ENCODE results near the gene RNF141.

The RNF141 gene

GRCh38 chr11:10496296-10496936 is 44.6 kb downstream of the RNF141 start:
- TF ChIP-seq, protein P1, sequence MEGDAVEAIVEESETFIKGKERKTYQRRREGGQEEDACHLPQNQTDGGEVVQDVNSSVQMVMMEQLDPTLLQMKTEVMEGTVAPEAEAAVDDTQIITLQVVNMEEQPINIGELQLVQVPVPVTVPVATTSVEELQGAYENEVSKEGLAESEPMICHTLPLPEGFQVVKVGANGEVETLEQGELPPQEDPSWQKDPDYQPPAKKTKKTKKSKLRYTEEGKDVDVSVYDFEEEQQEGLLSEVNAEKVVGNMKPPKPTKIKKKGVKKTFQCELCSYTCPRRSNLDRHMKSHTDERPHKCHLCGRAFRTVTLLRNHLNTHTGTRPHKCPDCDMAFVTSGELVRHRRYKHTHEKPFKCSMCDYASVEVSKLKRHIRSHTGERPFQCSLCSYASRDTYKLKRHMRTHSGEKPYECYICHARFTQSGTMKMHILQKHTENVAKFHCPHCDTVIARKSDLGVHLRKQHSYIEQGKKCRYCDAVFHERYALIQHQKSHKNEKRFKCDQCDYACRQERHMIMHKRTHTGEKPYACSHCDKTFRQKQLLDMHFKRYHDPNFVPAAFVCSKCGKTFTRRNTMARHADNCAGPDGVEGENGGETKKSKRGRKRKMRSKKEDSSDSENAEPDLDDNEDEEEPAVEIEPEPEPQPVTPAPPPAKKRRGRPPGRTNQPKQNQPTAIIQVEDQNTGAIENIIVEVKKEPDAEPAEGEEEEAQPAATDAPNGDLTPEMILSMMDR (conservative IDR thresholded peaks at IDR 0.05; ENCODE audit: low read depth, low read length) = no peak
- no peak overlapping the region for H3K4me3 ChIP-seq (ENCODE audit: low read length)
- no peak for DNase-seq (ENCODE audit: low read depth)

DNA sequence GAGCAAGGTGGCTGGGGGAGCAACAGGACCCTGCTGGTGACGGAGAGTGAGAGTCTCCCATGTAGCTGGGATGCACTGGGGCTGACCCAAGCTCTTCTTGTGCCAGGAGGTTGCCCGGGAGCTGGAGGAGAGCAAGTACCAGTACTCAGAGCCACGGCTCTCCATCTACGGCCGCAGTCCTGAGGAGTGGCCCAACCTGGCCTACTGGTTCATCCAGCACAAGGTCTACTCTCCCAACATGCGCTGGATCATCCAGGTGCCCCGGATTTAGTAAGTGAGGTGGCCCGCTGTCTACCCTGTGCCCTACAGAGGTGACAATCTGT is 45.6 kb downstream of the RNF141 start:
- H3K4me3 ChIP-seq (ENCODE audit: low read length) = no peak overlapping the region
- no peak for DNase-seq (ENCODE audit: low read depth)
- TF ChIP-seq, protein P1 (conservative IDR thresholded peaks at IDR 0.05; ENCODE audit: low read depth, low read length) = no peak

- DNase-seq (ENCODE audit: low read depth) = no peak
- H3K4me3 ChIP-seq (ENCODE audit: low read length) = no peak overlapping the region
- TF ChIP-seq, protein P1 (conservative IDR thresholded peaks at IDR 0.05; ENCODE audit: low read depth, low read length) = no peak
These were observed 46.1 kb downstream of the RNF141 start for GRCh38 chr11:10494636-10495463.

GRCh38 chr11:10493041-10493663 is 47.8 kb downstream of the RNF141 start:
- H3K4me3 ChIP-seq (ENCODE audit: low read length) = no peak overlapping the region

DNA sequence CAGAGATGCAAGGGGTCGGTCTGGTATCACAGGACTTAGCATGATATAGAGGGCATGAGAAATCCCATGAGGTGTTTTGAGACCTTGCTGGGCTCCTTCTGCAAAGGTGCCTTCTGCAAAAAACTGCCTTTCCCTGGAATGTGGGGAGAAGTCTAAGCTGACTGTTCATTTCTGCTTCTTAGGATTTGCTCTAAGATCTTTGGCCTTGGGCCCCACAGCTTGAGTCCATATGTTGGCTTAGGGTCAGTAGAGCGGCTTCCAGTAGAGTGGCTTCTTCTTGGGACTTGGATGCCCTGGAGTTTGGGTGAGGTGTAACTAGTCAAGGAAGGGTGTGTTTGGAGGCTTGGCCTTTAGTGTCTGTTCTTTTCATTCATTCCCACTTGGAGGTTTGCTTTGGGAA is 48.9 kb downstream of the RNF141 start:
- DNase-seq (ENCODE audit: low read depth) = no peak
- no peak overlapping the region for H3K4me3 ChIP-seq (ENCODE audit: low read length)
- TF ChIP-seq, protein P1 (conservative IDR thresholded peaks at IDR 0.05; ENCODE audit: low read depth, low read length) = no peak

More at GRCh38 chr11:10493041-10493663, 47.8 kb downstream of the RNF141 start:
- TF ChIP-seq, protein P1 (conservative IDR thresholded peaks at IDR 0.05; ENCODE audit: low read depth, low read length) = no peak
- no peak for DNase-seq (ENCODE audit: low read depth)

DNA sequence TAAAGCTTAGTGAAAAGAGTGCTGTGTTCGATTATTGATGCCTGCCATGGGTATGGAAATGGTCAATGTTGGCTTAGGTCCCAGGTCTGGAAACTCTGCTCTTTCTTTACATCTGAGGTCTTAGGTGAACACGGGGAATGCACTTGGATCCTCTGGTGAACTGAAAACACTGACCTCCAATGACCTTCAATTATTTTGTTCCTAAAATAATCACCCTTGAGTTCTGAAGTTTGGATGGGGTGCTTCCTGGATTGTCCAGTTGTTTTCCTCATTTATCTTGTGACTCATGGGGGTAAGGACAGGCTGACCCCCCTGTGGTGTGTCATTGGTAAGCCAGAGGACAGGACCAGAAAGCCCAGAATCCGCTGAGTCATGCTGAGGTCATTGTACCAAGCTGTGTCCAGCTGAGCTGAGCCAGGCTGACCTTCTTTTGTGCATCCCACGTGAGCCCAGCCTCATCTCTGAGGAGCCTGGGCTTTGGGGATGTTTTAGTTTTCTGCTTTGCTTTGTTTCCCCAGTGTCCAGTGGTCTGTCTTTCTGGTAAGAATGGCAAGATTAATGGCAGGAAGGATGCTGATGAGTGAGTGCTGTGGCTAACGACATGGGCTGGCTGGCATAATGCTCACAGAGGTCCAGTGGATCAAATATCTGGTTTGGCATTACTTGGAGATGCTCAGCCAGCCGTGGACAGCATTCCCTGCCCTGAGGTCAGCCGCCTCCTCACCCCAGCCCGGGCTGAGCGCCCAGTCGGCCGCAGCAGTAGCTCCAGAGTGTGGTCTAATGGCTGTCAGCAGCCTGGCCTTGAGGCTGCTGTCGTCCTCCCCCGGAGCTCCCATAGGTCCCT is 50.4 kb downstream of the RNF141 start:
- TF ChIP-seq, protein P1 (conservative IDR thresholded peaks at IDR 0.05; ENCODE audit: low read depth, low read length) = no peak
- DNase-seq (ENCODE audit: low read depth) = peak; percentile 62

More for the DNA sequence above, 50.4 kb downstream of the RNF141 start:
- no peak overlapping the region for H3K4me3 ChIP-seq (ENCODE audit: low read length)
